Glutamatergic neuron (in vitro differentiated cells): Measurements from ENCODE around the gene SLC16A2. TPM values are rescaled to one million over a fixed set of nuclear protein-coding genes. Genes with fewer than 3 reads are reported as not detected.
"Not testable (repeated sequence)": the region's sequence is repeated elsewhere in the genome, so short reads cannot be mapped to it uniquely, and the experiment has no call there.

Source experiments
- DNase-seq: peaks from one replicate; pipeline ENCODE4 v3.0.0; 2022
- H3K27ac Mint-ChIP-seq: one replicate; pipeline ENCODE4 v1.8.0; 2020; ENCODE audit warnings: mild to moderate bottlenecking, mixed read lengths, inconsistent platforms; ENCODE audit not compliant: unreplicated experiment
- H3K27me3 Mint-ChIP-seq: one replicate; pipeline ENCODE4 v1.8.0; 2020; ENCODE audit warnings: mild to moderate bottlenecking, moderate library complexity, mixed read lengths, inconsistent platforms; ENCODE audit not compliant: unreplicated experiment
- H3K36me3 Mint-ChIP-seq: one replicate; pipeline ENCODE4 v1.8.0; 2020; ENCODE audit warnings: mild to moderate bottlenecking, mixed read lengths, inconsistent platforms; ENCODE audit not compliant: unreplicated experiment
- H3K4me1 Mint-ChIP-seq: one replicate; pipeline ENCODE4 v1.8.0; 2020; ENCODE audit warnings: mild to moderate bottlenecking, low read depth, mixed read lengths, inconsistent platforms; ENCODE audit not compliant: unreplicated experiment
- H3K4me3 Mint-ChIP-seq: one replicate; pipeline ENCODE4 v1.8.0; 2020; ENCODE audit warnings: mild to moderate bottlenecking, mixed read lengths, inconsistent platforms; ENCODE audit not compliant: unreplicated experiment
- H3K9me3 Mint-ChIP-seq: one replicate; pipeline ENCODE4 v1.8.0; 2020; ENCODE audit warnings: mild to moderate bottlenecking, moderate library complexity, mixed read lengths, inconsistent platforms; ENCODE audit not compliant: unreplicated experiment
- total RNA-seq: library from RNA; stranded (reverse); fragmentation: NEBNext Ultra II Directional; extraction: Animal tissue kit (Norgen Biotek cat#: 25700); gene quantifications from one replicate; pipeline ENCODE4 v1.2.1, GENCODE V29; 2021; ENCODE audit not compliant: unreplicated experiment
- TF ChIP-seq, protein P1 (sequence below): fragments of 200-600 bp; sonication (generic); IDR thresholded peaks from one replicate; pipeline ENCODE4 v1.5.0; 2021; ENCODE audit not compliant: partially characterized antibody, unreplicated experiment

The SLC16A2 gene
- total RNA-seq, 1 donor from 2014 or later, result 28.7 TPM

DNA sequence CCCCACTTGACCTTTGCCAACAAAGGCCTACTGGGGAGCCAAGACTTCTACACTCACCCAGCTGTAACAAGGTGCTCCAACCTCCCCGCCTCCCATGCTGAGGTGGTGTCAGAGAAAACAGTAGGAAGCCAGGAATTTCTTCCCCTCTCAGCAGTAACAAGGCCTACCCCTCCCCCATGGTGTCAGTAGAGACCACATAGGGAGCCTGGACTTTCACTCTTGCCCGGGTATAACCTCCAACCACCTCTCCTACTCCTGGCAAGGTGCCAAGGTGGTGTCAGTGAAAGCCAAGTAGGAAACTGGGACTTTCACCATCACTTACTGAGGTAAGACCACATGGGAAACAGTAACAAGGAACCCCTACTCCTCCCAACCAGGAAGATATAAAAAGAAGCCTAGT, 93.1 kb downstream of the SLC16A2 start:
- no peak overlapping the region for H3K4me3 Mint-ChIP-seq
- TF ChIP-seq, protein P1, sequence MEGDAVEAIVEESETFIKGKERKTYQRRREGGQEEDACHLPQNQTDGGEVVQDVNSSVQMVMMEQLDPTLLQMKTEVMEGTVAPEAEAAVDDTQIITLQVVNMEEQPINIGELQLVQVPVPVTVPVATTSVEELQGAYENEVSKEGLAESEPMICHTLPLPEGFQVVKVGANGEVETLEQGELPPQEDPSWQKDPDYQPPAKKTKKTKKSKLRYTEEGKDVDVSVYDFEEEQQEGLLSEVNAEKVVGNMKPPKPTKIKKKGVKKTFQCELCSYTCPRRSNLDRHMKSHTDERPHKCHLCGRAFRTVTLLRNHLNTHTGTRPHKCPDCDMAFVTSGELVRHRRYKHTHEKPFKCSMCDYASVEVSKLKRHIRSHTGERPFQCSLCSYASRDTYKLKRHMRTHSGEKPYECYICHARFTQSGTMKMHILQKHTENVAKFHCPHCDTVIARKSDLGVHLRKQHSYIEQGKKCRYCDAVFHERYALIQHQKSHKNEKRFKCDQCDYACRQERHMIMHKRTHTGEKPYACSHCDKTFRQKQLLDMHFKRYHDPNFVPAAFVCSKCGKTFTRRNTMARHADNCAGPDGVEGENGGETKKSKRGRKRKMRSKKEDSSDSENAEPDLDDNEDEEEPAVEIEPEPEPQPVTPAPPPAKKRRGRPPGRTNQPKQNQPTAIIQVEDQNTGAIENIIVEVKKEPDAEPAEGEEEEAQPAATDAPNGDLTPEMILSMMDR, result no peak
- no peaks in the 10 kb centered on the region for H3K4me1 Mint-ChIP-seq
- no peak for DNase-seq
- peaks cover 2% of the 10 kb centered on the region for H3K27me3 Mint-ChIP-seq
- H3K9me3 Mint-ChIP-seq, result no peaks in the 10 kb centered on the region
- H3K27ac Mint-ChIP-seq, result no peak overlapping the region
- no peaks in the 10 kb centered on the region for H3K36me3 Mint-ChIP-seq

GRCh38 chrX:74515356-74515755, 94.1 kb downstream of the SLC16A2 start:
- no peak overlapping the region for H3K4me3 Mint-ChIP-seq
- TF ChIP-seq, protein P1, result no peak
- DNase-seq, result no peak
- no peak overlapping the region for H3K27ac Mint-ChIP-seq
- H3K27me3 Mint-ChIP-seq, result peaks cover 2% of the 10 kb centered on the region
- no peaks in the 10 kb centered on the region for H3K4me1 Mint-ChIP-seq
- H3K36me3 Mint-ChIP-seq, result no peaks in the 10 kb centered on the region
- no peaks in the 10 kb centered on the region for H3K9me3 Mint-ChIP-seq

- H3K4me1 Mint-ChIP-seq, H3K9me3 Mint-ChIP-seq, DNase-seq, H3K4me3 Mint-ChIP-seq, H3K27ac Mint-ChIP-seq, H3K36me3 Mint-ChIP-seq, H3K27me3 Mint-ChIP-seq: not testable (repeated sequence)
These were observed 94.7 kb downstream of the SLC16A2 start for GRCh38 chrX:74516013-74516412.

DNA sequence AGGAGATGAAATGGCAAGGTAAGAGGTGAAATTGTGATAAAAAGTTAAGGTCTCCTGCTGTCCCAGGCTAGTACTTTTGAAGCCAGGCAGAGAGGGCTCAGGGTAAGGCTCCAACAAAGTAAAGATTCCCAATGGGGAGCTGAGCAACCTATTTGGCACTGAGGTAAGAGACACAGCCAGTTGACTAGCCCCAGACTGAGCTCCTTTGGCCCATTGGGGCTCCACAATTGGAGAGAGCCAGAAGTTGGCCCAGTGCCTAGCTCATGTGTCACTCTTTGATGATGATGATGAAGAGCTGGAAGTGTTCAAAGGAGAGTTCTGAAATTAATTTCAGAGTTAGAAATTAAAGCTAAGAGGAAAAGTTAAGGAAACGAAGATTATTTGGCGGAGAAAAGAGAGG, 98.6 kb downstream of the SLC16A2 start:
- TF ChIP-seq, protein P1, result no peak
- Mint-ChIP-seq H3K27me3 (no peaks in the 10 kb centered on the region), H3K27ac (no peak overlapping the region), H3K4me1 (no peaks in the 10 kb centered on the region), H3K9me3 (no peaks in the 10 kb centered on the region), H3K4me3 (no peak overlapping the region), H3K36me3 (no peaks in the 10 kb centered on the region)
- DNase-seq, result no peak

GRCh38 chrX:74520291-74520690, 99.0 kb downstream of the SLC16A2 start:
- no peaks in the 10 kb centered on the region for H3K9me3 Mint-ChIP-seq
- no peak overlapping the region for H3K4me3 Mint-ChIP-seq
- H3K4me1 Mint-ChIP-seq, result no peaks in the 10 kb centered on the region
- no peak for DNase-seq
- no peaks in the 10 kb centered on the region for H3K27me3 Mint-ChIP-seq
- H3K27ac Mint-ChIP-seq, result no peak overlapping the region
- TF ChIP-seq, protein P1, result no peak
- H3K36me3 Mint-ChIP-seq, result no peaks in the 10 kb centered on the region

DNA sequence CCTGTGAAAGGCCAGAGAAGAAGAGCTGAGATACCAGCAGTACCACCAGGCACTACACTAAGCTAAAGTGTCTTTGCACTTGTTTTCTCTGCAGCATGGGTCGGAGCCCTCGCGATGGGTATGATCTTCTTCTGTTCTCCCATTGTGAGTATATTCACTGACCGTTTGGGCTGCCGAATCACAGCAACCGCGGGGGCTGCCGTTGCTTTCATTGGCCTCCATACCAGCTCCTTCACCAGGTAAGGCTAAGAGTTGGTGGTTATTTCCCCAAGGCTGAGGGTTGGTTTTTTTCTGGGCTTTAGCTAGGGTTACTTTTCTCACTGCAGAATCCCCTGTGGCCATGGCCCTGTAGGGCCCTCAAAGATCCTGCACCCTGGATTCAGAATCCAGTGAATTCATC, 99.6 kb downstream of the SLC16A2 start:
- Mint-ChIP-seq H3K27ac (no peak overlapping the region), H3K4me1 (no peaks in the 10 kb centered on the region), H3K36me3 (no peaks in the 10 kb centered on the region), H3K4me3 (no peak overlapping the region), H3K9me3 (no peaks in the 10 kb centered on the region), H3K27me3 (no peaks in the 10 kb centered on the region)
- DNase-seq, result no peak
- TF ChIP-seq, protein P1, result no peak
